Activated T-cell treated with anti-CD3 and anti-CD28 coated beads, Interleukin-2, amount 50 U/mL, for 24 hours (primary cell): ENCODE data around the gene AQP7.

Experiments
- DNase-seq: peaks from one replicate; pipeline ENCODE4 v3.0.0-alpha.2; 2020
- H3K27ac Mint-ChIP-seq: 2 replicates; pipeline ENCODE4 v1.8.0; 2020; ENCODE audit warnings: mild to moderate bottlenecking, mixed read lengths
- H3K27me3 Mint-ChIP-seq: 2 replicates; pipeline ENCODE4 v1.8.0; 2020; ENCODE audit warnings: mixed read lengths
- H3K36me3 Mint-ChIP-seq: 2 replicates; pipeline ENCODE4 v1.8.0; 2020; ENCODE audit warnings: low read depth, mixed read lengths
- H3K4me1 Mint-ChIP-seq: 2 replicates; pipeline ENCODE4 v1.8.0; 2020; ENCODE audit warnings: low read depth, mixed read lengths
- H3K4me3 Mint-ChIP-seq: 2 replicates; pipeline ENCODE4 v1.8.0; 2020; ENCODE audit warnings: mild to moderate bottlenecking, moderate library complexity, mixed read lengths
- H3K9me3 Mint-ChIP-seq: 2 replicates; pipeline ENCODE4 v1.8.0; 2020; ENCODE audit warnings: mixed read lengths

Gene AQP7

GRCh38 chr9:33350310-33350709 lies 52.1 kb downstream of the AQP7 start:
- H3K9me3 Mint-ChIP-seq = no peaks in the 10 kb centered on the region
- peak overlapping the region; percentile 70 for H3K27ac Mint-ChIP-seq
- H3K4me1 Mint-ChIP-seq = no peaks in the 10 kb centered on the region
- H3K36me3 Mint-ChIP-seq = peaks cover 90% of the 10 kb centered on the region
- H3K27me3 Mint-ChIP-seq = no peaks in the 10 kb centered on the region
- H3K4me3 Mint-ChIP-seq = no peak overlapping the region
- DNase-seq = no peak

GRCh38 chr9:33349743-33350142 lies 52.6 kb downstream of the AQP7 start:
- H3K4me3 Mint-ChIP-seq = no peak overlapping the region
- H3K27ac Mint-ChIP-seq = peak overlapping the region; percentile 8

GRCh38 chr9:33348998-33349397 lies 53.4 kb downstream of the AQP7 start:
- H3K27ac Mint-ChIP-seq = peak overlapping the region; percentile 22
- H3K4me3 Mint-ChIP-seq = no peak overlapping the region
- DNase-seq = no peak
- H3K9me3 Mint-ChIP-seq = no peaks in the 10 kb centered on the region
- no peaks in the 10 kb centered on the region for H3K27me3 Mint-ChIP-seq
- no peaks in the 10 kb centered on the region for H3K4me1 Mint-ChIP-seq
- H3K36me3 Mint-ChIP-seq = peaks cover 89% of the 10 kb centered on the region

More at GRCh38 chr9:33349743-33350142, 52.6 kb downstream of the AQP7 start:
- Mint-ChIP-seq H3K27me3 (no peaks in the 10 kb centered on the region), H3K4me1 (no peaks in the 10 kb centered on the region), H3K9me3 (no peaks in the 10 kb centered on the region), H3K36me3 (peaks cover 90% of the 10 kb centered on the region)
- DNase-seq = no peak

- Mint-ChIP-seq H3K4me3 (no peak overlapping the region), H3K4me1 (peaks cover 10% of the 10 kb centered on the region), H3K27ac (peak overlapping the region; percentile 17), H3K36me3 (peaks cover 91% of the 10 kb centered on the region), H3K9me3 (no peaks in the 10 kb centered on the region), H3K27me3 (no peaks in the 10 kb centered on the region)
- no peak for DNase-seq
These were observed 55.8 kb downstream of the AQP7 start for GRCh38 chr9:33346564-33346963.

DNA sequence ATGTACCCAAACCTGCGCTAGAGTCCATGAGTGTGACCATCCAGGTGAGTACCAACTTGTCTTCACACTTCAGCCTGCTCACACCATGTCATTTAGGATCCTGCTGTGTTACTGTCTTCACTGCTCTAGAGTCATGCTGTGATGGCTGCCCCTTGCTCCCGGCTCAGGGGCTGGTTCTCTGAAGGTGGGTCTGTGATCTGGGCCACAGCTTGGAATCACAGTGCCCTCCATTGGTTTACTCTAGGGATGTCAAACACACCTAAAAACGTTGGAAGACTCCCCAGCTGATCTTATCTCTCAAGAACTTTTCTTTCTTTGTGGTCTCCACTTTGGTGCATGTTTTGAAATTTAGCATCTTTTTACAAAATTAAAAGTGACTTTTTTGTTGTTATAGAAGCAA lies 58.2 kb downstream of the AQP7 start:
- no peak overlapping the region for H3K4me3 Mint-ChIP-seq
- no peak overlapping the region for H3K27ac Mint-ChIP-seq
- H3K36me3 Mint-ChIP-seq = peaks cover 97% of the 10 kb centered on the region
- H3K4me1 Mint-ChIP-seq = peaks cover 13% of the 10 kb centered on the region
- peaks cover 8% of the 10 kb centered on the region for H3K9me3 Mint-ChIP-seq
- H3K27me3 Mint-ChIP-seq = no peaks in the 10 kb centered on the region
- DNase-seq = no peak

DNA sequence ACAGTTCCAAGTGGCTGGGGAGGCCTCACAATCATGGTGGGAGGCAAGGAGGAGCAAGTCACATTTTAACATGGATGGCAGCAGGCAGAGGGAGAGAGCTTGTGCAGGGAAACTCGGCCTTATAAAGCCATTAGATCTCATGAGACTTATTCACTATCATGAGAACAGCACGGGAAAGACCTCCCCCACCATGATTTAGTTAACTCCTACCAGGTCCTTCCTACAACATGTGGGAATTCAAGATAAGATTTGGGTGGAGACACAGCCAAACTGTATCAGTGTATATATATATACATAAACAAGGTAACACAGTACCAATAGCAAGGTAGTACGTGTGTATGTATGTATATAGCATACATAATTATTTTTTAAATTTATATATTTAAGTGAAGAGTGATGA lies 61.2 kb downstream of the AQP7 start:
- Mint-ChIP-seq H3K27me3 (no peaks in the 10 kb centered on the region), H3K9me3 (peaks cover 13% of the 10 kb centered on the region), H3K36me3 (peaks cover 91% of the 10 kb centered on the region), H3K27ac (peak overlapping the region; percentile 38), H3K4me3 (no peak overlapping the region), H3K4me1 (peaks cover 13% of the 10 kb centered on the region)
- no peak for DNase-seq

DNA sequence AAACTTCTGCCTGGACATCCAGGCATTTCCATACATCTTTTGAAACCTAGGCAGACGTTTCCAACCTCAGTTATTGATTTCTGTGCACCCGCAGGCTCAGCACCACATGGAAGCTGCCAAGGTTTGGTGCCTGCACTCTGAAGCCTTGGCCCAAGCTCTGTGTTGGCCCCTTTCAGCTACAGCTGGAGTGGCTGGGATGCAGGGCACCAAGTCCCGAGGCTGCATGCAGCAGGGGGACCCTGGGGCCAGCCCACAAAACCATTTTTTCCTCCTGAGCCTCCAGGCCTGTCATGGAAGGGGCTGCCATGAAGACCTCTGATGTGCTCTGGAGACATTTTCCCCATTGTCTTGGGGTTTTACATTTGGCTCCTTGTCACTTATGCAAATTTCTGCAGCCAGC lies 62.2 kb downstream of the AQP7 start:
- Mint-ChIP-seq H3K4me1 (peaks cover 13% of the 10 kb centered on the region), H3K36me3 (peaks cover 88% of the 10 kb centered on the region), H3K27ac (no peak overlapping the region)

More for the DNA sequence above, 62.2 kb downstream of the AQP7 start:
- Mint-ChIP-seq H3K9me3 (peaks cover 13% of the 10 kb centered on the region), H3K4me3 (no peak overlapping the region), H3K27me3 (no peaks in the 10 kb centered on the region)
- DNase-seq = no peak
